GM12878 (cell line): ENCODE measurements around the gene RAB37. TPM values are rescaled to one million over a fixed set of nuclear protein-coding genes. Genes with fewer than 3 reads are reported as not detected.

ENCODE experiments used
- ATAC-seq: fragments of 200-7000 bp; cut with Tn5 transposase; 3 replicates; pipeline ENCODE4 v1.9.1; 2020; ENCODE audit warnings: mild to moderate bottlenecking, moderate library complexity
- BruUV-seq: library from RNA; stranded (reverse); fragments of 400-500 nt; replicated peaks from 2 replicates; lab custom pipeline; 2021; lab: Mats Ljungman, UMichigan
- CTCF ChIA-PET: fragments of 300-600 bp; sonication (Branson Sonifier 250); formaldehyde crosslinking; extraction: SDS; loops from one replicate; lab custom pipeline; 2021; ENCODE audit warnings: inconsistent platforms; lab: Yijun Ruan, JAX
- POLR2A ChIA-PET: fragments of 350-600 bp; formaldehyde crosslinking; extraction: SDS; loops from one replicate; lab custom pipeline; 2021; ENCODE audit warnings: inconsistent platforms; lab: Charles Lee
- RAD21 ChIA-PET: fragments of 300-600 bp; sonication (Branson Sonifier 250); formaldehyde crosslinking; loops from one replicate; lab custom pipeline; 2023; ENCODE audit warnings: antibody characterized with exemption; ENCODE audit not compliant: unreplicated experiment; lab: Charles Lee
- SMC1A ChIA-PET: fragments of 300-600 bp; sonication (Branson Sonifier 250); formaldehyde crosslinking; loops from one replicate; lab custom pipeline; 2023; ENCODE audit not compliant: unreplicated experiment, uncharacterized antibody; lab: Charles Lee
- DNase-seq: peaks from one replicate; pipeline ENCODE4 v3.0.0-alpha.2; 2011; ENCODE audit warnings: low read depth, low spot score
- FAIRE-seq: peaks from 3 replicates; lab custom pipeline; 2011; peaks lifted over from hg19 to GRCh38; lab: Jason Lieb, UNC
- H2AFZ ChIP-seq: 2 replicates; pipeline ENCODE4 v1.6.0; 2011; ENCODE audit warnings: low read depth, low read length, control low read depth; ENCODE audit not compliant: control insufficient read depth
- H3K27ac ChIP-seq: 2 replicates; pipeline ENCODE4 v1.5.1; 2011; ENCODE audit warnings: control low read depth; ENCODE audit not compliant: control insufficient read depth, insufficient read depth
- H3K27me3 ChIP-seq, 2 experiments: replicated peaks in 1 of 2; 2 replicates each; pipeline versions ENCODE4 v1.6.0 to v1.6.1; 2011; ENCODE audit warnings: low read length in 1 of 2; ENCODE audit not compliant: control insufficient read depth in 2 of 2, insufficient read depth in 2 of 2
- H3K36me3 ChIP-seq, 2 experiments: 2 replicates each; pipeline ENCODE4 v1.5.1; 2011; ENCODE audit warnings: low read length in 1 of 2; ENCODE audit not compliant: control insufficient read depth in 2 of 2, insufficient read depth in 2 of 2
- H3K4me1 ChIP-seq: 2 replicates; pipeline ENCODE4 v1.6.1; 2011; ENCODE audit warnings: mild to moderate bottlenecking, low read length, moderate library complexity, mixed read lengths; ENCODE audit not compliant: control insufficient read depth, insufficient read depth
- H3K4me2 ChIP-seq: 2 replicates; pipeline ENCODE4 v1.6.0; 2011; ENCODE audit warnings: control low read depth; ENCODE audit not compliant: control insufficient read depth, insufficient read depth
- H3K4me3 ChIP-seq: fragments of 200-600 bp; sonication (generic); 2 replicates; pipeline ENCODE4 v1.5.1; 2016
- H3K79me2 ChIP-seq: 2 replicates; pipeline ENCODE4 v1.6.0; 2011; ENCODE audit warnings: low read length; ENCODE audit not compliant: control insufficient read depth, insufficient read depth
- H3K9ac ChIP-seq: 2 replicates; pipeline ENCODE4 v1.8.0; 2011; ENCODE audit warnings: low read length, control low read depth, mixed read lengths; ENCODE audit not compliant: control insufficient read depth, insufficient read depth
- H3K9me3 ChIP-seq: replicated peaks from 3 replicates; pipeline ENCODE4 v1.5.1; 2011; ENCODE audit warnings: mild to moderate bottlenecking, low read length; ENCODE audit not compliant: control insufficient read depth, insufficient read depth
- H4K20me1 ChIP-seq: 2 replicates; pipeline ENCODE4 v1.6.0; 2011; ENCODE audit not compliant: control insufficient read depth, insufficient read depth
- CREM ChIP-seq: IDR thresholded peaks from 2 replicates; pipeline ENCODE4 v1.6.1; 2014; ENCODE audit warnings: antibody characterized with exemption, low read depth
- EED ChIP-seq: sonication (generic); IDR thresholded peaks from 2 replicates; pipeline ENCODE4 v1.6.1; 2016; ENCODE audit warnings: antibody characterized with exemption, low read depth
- ESRRA ChIP-seq: IDR thresholded peaks from 2 replicates; pipeline ENCODE4 v1.6.1; 2012; ENCODE audit warnings: mild to moderate bottlenecking, low read length, improper control_type of control experiment
- JUND ChIP-seq: IDR thresholded peaks from 2 replicates; pipeline ENCODE4 v1.6.1; 2012; ENCODE audit warnings: low read depth, mild to moderate bottlenecking, low read length, improper control_type of control experiment, moderate library complexity
- LARP7 ChIP-seq: fragments of 450-650 bp; IDR thresholded peaks from 2 replicates; pipeline ENCODE4 v1.6.1; 2017; ENCODE audit warnings: mild to moderate bottlenecking
- ZNF24 ChIP-seq: fragments of 450-650 bp; IDR thresholded peaks from 2 replicates; pipeline ENCODE4 v1.6.1; 2017; ENCODE audit warnings: antibody characterized with exemption, mild to moderate bottlenecking
- ZSCAN29 ChIP-seq: fragments of 450-650 bp; IDR thresholded peaks from 2 replicates; pipeline ENCODE4 v1.6.1; 2017; ENCODE audit warnings: mild to moderate bottlenecking, moderate library complexity
- WGBS: methylation state at CpG from one replicate; pipeline ENCODE4 v1.1.6; 2016; ENCODE audit warnings: low lambda C conversion rate; ENCODE audit not compliant: insufficient replicate concordance, insufficient coverage; ENCODE audit errors: missing lambda C conversion rate; 5-methylcytosine and 5-hydroxymethylcytosine counted together
- in situ Hi-C: fragments of 300-500 bp; cut with MboI; formaldehyde crosslinking; loops from 9 replicates; pipeline ENCODE4 v1.14.3; 2018; ENCODE audit warnings: mixed read lengths
- intact Hi-C: fragments of 100-400 bp; cut with micrococcal nuclease; formaldehyde crosslinking; loops from one replicate; pipeline ENCODE4 v1.14.2; 2022; ENCODE audit not compliant: unreplicated experiment
- polyA plus RNA-seq, 11 experiments: library from polyadenylated mRNA; depleted of rRNA in 4 of 11; unstranded in 6 of 11; stranded (reverse) in 5 of 11; fragments of >200 nt; fragmentation: Nextera tagmentation in 4 of 11; fragmentation: Illumina TruSeq in 1 of 11; extraction: Ambion mirVana in 4 of 11; extraction: Trizol in 1 of 11; gene quantifications; 1 replicate in 1 of 11; 2 replicates in 10 of 11; pipeline versions ENCODE4 v1.2.1 to v1.2.3, GENCODE V29; 2011 to 2016; ENCODE audit warnings: inconsistent platforms in 2 of 11, missing spikeins in 2 of 11, low read depth in 1 of 11
- total RNA-seq, 4 experiments: library from RNA; depleted of rRNA in 3 of 4; stranded (reverse); fragments of >200 nt in 3 of 4; fragmentation: Illumina TruSeq in 1 of 4; extraction: Trizol in 1 of 4; gene quantifications; 2 replicates each; pipeline versions ENCODE4 v1.2.1 to v1.2.3, GENCODE V29; 2013 to 2021
- TF ChIP-seq, protein P1 (sequence below): fragments of 450-650 bp; IDR thresholded peaks from 2 replicates; pipeline ENCODE4 v1.6.1; 2016; ENCODE audit warnings: mild to moderate bottlenecking
- TF ChIP-seq, protein P2 (sequence below): fragments of 450-650 bp; conservative IDR thresholded peaks from 2 replicates; pipeline ENCODE4 v1.6.1; 2017; ENCODE audit warnings: mild to moderate bottlenecking, moderate library complexity
- TF ChIP-seq, protein P3 (sequence below): fragments of 150-350 bp; IDR thresholded peaks from 2 replicates; pipeline ENCODE4 v1.6.1; 2016; ENCODE audit warnings: low read depth, low read length
- TF ChIP-seq, protein P4 (sequence below): fragments of 450-650 bp; IDR thresholded peaks from 2 replicates; pipeline ENCODE4 v1.6.1; 2014; ENCODE audit warnings: mild to moderate bottlenecking
- TF ChIP-seq, protein P5 (sequence below): fragments of 450-650 bp; IDR thresholded peaks from 2 replicates; pipeline ENCODE4 v1.6.1; 2016; ENCODE audit warnings: mild to moderate bottlenecking

Gene RAB37
- total and polyA plus RNA-seq, 10 of the 15 experiments (the other 5 are each of a cell fraction or from before 2014, with no cell fraction given): 0.48 to 5.6 (median 1.7) TPM

DNA sequence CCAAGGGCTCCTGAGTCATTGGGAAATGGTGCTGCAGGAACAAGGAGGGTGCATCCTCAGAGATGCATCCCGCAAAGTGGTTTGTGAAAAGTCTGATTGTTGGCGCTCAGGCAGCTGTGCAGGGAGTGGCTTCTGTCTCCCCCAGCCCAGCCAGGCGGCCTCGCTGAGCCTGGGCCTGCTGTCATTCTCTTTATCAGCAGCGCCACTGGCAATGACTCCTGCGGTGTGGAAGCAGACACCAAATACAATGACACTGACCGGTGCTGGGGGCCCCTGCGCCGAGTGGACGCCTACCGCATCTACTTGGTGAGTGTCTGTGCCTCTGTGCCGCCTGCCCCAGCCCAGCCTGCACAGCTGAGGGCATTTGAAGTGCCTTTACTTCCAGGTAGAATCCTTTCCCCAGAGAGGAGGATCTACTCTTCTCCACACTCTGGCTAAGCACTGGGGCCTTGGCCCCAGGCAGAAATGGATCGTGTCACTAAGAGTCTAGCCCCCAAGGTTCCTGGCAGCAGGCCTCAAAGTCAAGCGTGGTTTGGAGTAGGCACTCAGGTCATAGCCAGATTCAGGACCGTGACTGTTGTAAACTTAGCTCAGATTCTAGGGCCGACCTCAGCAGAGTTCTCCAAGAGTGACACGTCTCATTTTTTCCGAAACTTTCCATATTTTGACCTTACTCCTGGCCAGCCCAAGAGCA is 58.4 kb downstream of the RAB37 start:
- WGBS: 90% methylated on average over 18 of the region's 18 CpGs
- H3K27me3 ChIP-seq: no peaks in the 10 kb centered on the region
- H3K36me3 ChIP-seq: peaks cover 4 to 8% of the 10 kb centered on the region in 2 experiments; a peak in 3 of 4 replicates
- H3K4me1 ChIP-seq: no peaks in the 10 kb centered on the region
- in situ Hi-C loops (no loop called here), intact Hi-C loops (no loop called here)
- no peaks in the 10 kb centered on the region for H3K79me2 ChIP-seq
- no peak overlapping the region for H3K4me3 ChIP-seq
- peaks cover 4% of the 10 kb centered on the region for H4K20me1 ChIP-seq
- H3K9me3 ChIP-seq: no peaks in the 10 kb centered on the region
- ATAC-seq (no peak), FAIRE-seq (no peak), DNase-seq (no peak)
- TF ChIP-seq CREM (no peak), ZNF24 (no peak), ESRRA (no peak), LARP7 (no peak), EED (no peak), ZSCAN29 (no peak), JUND (no peak)
- TF ChIP-seq, protein P1, sequence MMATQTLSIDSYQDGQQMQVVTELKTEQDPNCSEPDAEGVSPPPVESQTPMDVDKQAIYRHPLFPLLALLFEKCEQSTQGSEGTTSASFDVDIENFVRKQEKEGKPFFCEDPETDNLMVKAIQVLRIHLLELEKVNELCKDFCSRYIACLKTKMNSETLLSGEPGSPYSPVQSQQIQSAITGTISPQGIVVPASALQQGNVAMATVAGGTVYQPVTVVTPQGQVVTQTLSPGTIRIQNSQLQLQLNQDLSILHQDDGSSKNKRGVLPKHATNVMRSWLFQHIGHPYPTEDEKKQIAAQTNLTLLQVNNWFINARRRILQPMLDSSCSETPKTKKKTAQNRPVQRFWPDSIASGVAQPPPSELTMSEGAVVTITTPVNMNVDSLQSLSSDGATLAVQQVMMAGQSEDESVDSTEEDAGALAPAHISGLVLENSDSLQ: no peak
- TF ChIP-seq, protein P2, sequence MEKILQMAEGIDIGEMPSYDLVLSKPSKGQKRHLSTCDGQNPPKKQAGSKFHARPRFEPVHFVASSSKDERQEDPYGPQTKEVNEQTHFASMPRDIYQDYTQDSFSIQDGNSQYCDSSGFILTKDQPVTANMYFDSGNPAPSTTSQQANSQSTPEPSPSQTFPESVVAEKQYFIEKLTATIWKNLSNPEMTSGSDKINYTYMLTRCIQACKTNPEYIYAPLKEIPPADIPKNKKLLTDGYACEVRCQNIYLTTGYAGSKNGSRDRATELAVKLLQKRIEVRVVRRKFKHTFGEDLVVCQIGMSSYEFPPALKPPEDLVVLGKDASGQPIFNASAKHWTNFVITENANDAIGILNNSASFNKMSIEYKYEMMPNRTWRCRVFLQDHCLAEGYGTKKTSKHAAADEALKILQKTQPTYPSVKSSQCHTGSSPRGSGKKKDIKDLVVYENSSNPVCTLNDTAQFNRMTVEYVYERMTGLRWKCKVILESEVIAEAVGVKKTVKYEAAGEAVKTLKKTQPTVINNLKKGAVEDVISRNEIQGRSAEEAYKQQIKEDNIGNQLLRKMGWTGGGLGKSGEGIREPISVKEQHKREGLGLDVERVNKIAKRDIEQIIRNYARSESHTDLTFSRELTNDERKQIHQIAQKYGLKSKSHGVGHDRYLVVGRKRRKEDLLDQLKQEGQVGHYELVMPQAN: no peak
- TF ChIP-seq, protein P3, sequence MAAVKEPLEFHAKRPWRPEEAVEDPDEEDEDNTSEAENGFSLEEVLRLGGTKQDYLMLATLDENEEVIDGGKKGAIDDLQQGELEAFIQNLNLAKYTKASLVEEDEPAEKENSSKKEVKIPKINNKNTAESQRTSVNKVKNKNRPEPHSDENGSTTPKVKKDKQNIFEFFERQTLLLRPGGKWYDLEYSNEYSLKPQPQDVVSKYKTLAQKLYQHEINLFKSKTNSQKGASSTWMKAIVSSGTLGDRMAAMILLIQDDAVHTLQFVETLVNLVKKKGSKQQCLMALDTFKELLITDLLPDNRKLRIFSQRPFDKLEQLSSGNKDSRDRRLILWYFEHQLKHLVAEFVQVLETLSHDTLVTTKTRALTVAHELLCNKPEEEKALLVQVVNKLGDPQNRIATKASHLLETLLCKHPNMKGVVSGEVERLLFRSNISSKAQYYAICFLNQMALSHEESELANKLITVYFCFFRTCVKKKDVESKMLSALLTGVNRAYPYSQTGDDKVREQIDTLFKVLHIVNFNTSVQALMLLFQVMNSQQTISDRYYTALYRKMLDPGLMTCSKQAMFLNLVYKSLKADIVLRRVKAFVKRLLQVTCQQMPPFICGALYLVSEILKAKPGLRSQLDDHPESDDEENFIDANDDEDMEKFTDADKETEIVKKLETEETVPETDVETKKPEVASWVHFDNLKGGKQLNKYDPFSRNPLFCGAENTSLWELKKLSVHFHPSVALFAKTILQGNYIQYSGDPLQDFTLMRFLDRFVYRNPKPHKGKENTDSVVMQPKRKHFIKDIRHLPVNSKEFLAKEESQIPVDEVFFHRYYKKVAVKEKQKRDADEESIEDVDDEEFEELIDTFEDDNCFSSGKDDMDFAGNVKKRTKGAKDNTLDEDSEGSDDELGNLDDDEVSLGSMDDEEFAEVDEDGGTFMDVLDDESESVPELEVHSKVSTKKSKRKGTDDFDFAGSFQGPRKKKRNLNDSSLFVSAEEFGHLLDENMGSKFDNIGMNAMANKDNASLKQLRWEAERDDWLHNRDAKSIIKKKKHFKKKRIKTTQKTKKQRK: no peak
- TF ChIP-seq, protein P4, sequence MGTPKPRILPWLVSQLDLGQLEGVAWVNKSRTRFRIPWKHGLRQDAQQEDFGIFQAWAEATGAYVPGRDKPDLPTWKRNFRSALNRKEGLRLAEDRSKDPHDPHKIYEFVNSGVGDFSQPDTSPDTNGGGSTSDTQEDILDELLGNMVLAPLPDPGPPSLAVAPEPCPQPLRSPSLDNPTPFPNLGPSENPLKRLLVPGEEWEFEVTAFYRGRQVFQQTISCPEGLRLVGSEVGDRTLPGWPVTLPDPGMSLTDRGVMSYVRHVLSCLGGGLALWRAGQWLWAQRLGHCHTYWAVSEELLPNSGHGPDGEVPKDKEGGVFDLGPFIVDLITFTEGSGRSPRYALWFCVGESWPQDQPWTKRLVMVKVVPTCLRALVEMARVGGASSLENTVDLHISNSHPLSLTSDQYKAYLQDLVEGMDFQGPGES: no peak
- TF ChIP-seq, protein P5, sequence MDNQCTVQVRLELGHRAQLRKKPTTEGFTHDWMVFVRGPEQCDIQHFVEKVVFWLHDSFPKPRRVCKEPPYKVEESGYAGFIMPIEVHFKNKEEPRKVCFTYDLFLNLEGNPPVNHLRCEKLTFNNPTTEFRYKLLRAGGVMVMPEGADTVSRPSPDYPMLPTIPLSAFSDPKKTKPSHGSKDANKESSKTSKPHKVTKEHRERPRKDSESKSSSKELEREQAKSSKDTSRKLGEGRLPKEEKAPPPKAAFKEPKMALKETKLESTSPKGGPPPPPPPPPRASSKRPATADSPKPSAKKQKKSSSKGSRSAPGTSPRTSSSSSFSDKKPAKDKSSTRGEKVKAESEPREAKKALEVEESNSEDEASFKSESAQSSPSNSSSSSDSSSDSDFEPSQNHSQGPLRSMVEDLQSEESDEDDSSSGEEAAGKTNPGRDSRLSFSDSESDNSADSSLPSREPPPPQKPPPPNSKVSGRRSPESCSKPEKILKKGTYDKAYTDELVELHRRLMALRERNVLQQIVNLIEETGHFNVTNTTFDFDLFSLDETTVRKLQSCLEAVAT: no peak
- POLR2A ChIA-PET: no interaction called here
- RAD21 ChIA-PET: interaction anchor here (1.5 kb wide), 1 partner anchor 138 kb away, joined by 4 read pairs; no protein-coding TSS in a partner anchor
- no peak overlapping the region for H3K9ac ChIP-seq
- H3K27ac ChIP-seq: no peak overlapping the region
- SMC1A ChIA-PET: no interaction called here
- CTCF ChIA-PET: interaction anchor here (5.4 kb wide), 1 partner anchor 69 kb away, joined by 90 read pairs; no protein-coding TSS in a partner anchor
- H2AFZ ChIP-seq: no peak overlapping the region
- BruUV-seq: no TSS peak
- H3K4me2 ChIP-seq: no peak overlapping the region
